Astrocyte of the cerebellum (primary cell): Measurements from ENCODE around the gene MMP21.

Experiments
- DNase-seq: peaks from one replicate; pipeline ENCODE4 v3.0.0-alpha.2; 2011; ENCODE audit warnings: low read depth
- H3K4me3 ChIP-seq: 2 replicates; pipeline ENCODE4 v1.5.1; 2011; ENCODE audit warnings: mild to moderate bottlenecking, low read depth, low read length, moderate library complexity
- in situ Hi-C: cut with HindIII; loops from 2 replicates; pipeline ENCODE4 v1.10.0; 2017; ENCODE audit warnings: low sequenced_read_pairs
- TF ChIP-seq, protein P1 (sequence below): IDR thresholded peaks from 2 replicates; pipeline ENCODE4 v1.5.1; 2012; ENCODE audit warnings: low read length, low read depth, moderate library complexity, mild to moderate bottlenecking; ENCODE audit errors: missing control alignments

Gene MMP21

DNA sequence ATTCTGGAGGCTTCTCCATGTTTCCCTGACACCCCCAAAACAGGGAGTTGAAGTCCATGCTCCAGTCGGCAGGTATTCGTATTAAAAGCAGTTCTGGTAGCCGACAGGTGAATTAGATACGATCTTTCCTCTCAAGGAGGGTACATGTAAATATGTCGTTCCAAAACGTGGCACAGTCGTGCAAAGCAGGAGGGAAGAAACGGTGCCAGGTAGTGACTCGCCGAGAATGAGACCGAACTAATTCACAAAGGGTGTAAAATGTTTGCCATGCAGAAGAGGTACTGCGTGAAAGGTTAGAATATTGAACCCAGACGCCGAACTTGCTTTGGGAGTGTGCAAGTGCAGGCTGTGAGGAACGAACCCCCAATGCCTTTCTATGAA lies 55.6 kb downstream of the MMP21 start:
- TF ChIP-seq, protein P1, sequence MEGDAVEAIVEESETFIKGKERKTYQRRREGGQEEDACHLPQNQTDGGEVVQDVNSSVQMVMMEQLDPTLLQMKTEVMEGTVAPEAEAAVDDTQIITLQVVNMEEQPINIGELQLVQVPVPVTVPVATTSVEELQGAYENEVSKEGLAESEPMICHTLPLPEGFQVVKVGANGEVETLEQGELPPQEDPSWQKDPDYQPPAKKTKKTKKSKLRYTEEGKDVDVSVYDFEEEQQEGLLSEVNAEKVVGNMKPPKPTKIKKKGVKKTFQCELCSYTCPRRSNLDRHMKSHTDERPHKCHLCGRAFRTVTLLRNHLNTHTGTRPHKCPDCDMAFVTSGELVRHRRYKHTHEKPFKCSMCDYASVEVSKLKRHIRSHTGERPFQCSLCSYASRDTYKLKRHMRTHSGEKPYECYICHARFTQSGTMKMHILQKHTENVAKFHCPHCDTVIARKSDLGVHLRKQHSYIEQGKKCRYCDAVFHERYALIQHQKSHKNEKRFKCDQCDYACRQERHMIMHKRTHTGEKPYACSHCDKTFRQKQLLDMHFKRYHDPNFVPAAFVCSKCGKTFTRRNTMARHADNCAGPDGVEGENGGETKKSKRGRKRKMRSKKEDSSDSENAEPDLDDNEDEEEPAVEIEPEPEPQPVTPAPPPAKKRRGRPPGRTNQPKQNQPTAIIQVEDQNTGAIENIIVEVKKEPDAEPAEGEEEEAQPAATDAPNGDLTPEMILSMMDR, result no peak
- in situ Hi-C loops, result no loop called here
- H3K4me3 ChIP-seq, result peak overlapping the region; percentile 100
- DNase-seq, result no peak

DNA sequence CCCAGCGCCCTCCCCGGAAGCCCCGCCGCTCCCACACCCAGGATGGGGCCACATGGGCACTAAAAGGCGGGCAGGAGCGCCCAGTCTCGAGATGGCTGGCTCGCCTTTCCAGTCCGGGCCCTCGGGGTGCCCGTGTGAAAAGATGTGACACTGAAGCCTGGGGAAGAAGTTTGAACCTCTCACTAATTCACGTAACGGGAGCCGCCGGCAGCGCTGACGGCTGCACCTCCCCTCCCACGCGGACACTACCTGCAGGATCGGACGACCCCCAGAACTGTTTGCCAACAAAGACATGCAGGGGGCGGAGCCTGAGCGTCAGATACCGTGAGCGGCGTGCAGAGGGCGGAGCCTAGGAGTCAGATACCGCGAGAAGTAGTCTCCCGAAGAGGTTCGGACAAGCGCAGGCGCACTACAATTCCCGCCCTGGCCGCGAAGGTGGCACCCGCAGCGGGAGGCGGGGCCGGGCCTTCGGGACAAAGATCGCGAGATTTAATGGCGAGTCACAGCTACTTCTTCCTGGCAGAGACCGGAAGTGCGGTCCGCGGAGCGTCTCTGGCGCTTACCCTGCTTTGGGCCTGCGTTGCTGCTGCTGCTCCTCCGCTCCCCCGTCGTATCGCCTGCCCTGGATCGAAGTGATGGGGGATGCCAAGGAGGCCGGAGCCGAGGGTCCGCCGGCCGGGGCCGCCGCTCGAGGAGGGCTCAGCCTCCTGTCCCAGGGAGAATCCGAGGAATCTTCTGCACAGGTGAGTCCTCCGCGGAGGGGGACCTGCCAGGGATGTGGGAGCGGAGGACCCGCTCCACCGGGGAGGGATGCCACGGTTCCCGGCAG lies 56.2 kb downstream of the MMP21 start, which contains the start of gene EDRF1:
EDRF1 (plus strand) TSS at position 537 of the 829 bp plus-strand sequence; CDS start at position 636, 99 bp downstream.
- in situ Hi-C loops, result no loop called here
- H3K4me3 ChIP-seq, result peak within 1 kb of the TSS; percentile 100
- DNase-seq, result peak; percentile 96
- TF ChIP-seq, protein P1, result no peak
